HG02870 (cell line): ENCODE results near the gene COL9A2.

Experiments used
- ATAC-seq: cut with Tn5 transposase; IDR thresholded peaks from one replicate; pipeline ENCODE4 v1.9.1; 2021; ENCODE audit warnings: mild to moderate bottlenecking, moderate library complexity; ENCODE audit not compliant: unreplicated experiment

Gene COL9A2

GRCh38 chr1:40265298-40265697, 51.8 kb downstream of the COL9A2 start:
- ATAC-seq, result no peak

- no peak for ATAC-seq
These were observed 52.7 kb downstream of the COL9A2 start for GRCh38 chr1:40264354-40264781.

GRCh38 chr1:40258445-40258769, 58.7 kb downstream of the COL9A2 start:
- ATAC-seq, result no peak

GRCh38 chr1:40257688-40258444, 59.2 kb downstream of the COL9A2 start, which contains the start of gene ZMPSTE24:
ZMPSTE24 (plus strand) TSS chr1:40258236; CDS start chr1:40258272, 36 bp downstream.
- ATAC-seq, result peak; percentile 86

- peak; percentile 15 for ATAC-seq
These were observed 59.8 kb downstream of the COL9A2 start for GRCh38 chr1:40257313-40257687.

GRCh38 chr1:40256401-40257084, 60.5 kb downstream of the COL9A2 start:
- no peak for ATAC-seq

- no peak for ATAC-seq
These were observed 61.9 kb downstream of the COL9A2 start for GRCh38 chr1:40255231-40255630.

- no peak for ATAC-seq
These were observed 64.5 kb downstream of the COL9A2 start for GRCh38 chr1:40252601-40253000.

- no peak for ATAC-seq
These were observed 65.6 kb downstream of the COL9A2 start for GRCh38 chr1:40251456-40251855.
